Neural progenitor cell (in vitro differentiated cells): Measurements from ENCODE around the gene AREL1. TPM values are rescaled to one million over a fixed set of nuclear protein-coding genes. Genes with fewer than 3 reads are reported as not detected.

ENCODE experiments used
- DNase-seq: peaks from one replicate; pipeline ENCODE4 v3.0.0-alpha.2; 2016; ENCODE audit warnings: low spot score
- H2AFZ ChIP-seq: fragments of 200-600 bp; sonication (generic); replicated peaks from 2 replicates; pipeline ENCODE4 v1.6.1; 2016; ENCODE audit warnings: antibody characterized with exemption
- H3F3A ChIP-seq: fragments of 200-600 bp; sonication (generic); 2 replicates; pipeline ENCODE4 v1.6.1; 2016; ENCODE audit warnings: antibody characterized with exemption, low read depth
- H3K27ac ChIP-seq: fragments of 200-600 bp; sonication (generic); 2 replicates; pipeline ENCODE4 v1.5.1; 2016; ENCODE audit warnings: mild to moderate bottlenecking
- H3K27me3 ChIP-seq: fragments of 200-600 bp; sonication (generic); 2 replicates; pipeline ENCODE4 v1.6.1; 2016; ENCODE audit warnings: mild to moderate bottlenecking, moderate library complexity
- H3K36me3 ChIP-seq: fragments of 200-600 bp; sonication (generic); 2 replicates; pipeline ENCODE4 v1.5.1; 2016
- H3K4me1 ChIP-seq: fragments of 200-600 bp; sonication (generic); 2 replicates; pipeline ENCODE4 v1.6.1; 2016; ENCODE audit warnings: mixed run types
- H3K4me2 ChIP-seq: fragments of 200-600 bp; sonication (generic); 2 replicates; pipeline ENCODE4 v1.6.1; 2016
- H3K4me3 ChIP-seq: fragments of 200-600 bp; sonication (generic); 2 replicates; pipeline ENCODE4 v1.5.1; 2016
- H3K79me2 ChIP-seq: fragments of 200-600 bp; sonication (generic); 2 replicates; pipeline ENCODE4 v1.6.1; 2016; ENCODE audit warnings: low read depth
- H3K9ac ChIP-seq: fragments of 200-600 bp; sonication (generic); 2 replicates; pipeline ENCODE4 v1.6.1; 2016
- H3K9me3 ChIP-seq: fragments of 200-600 bp; sonication (generic); 2 replicates; pipeline ENCODE4 v1.5.1; 2016; ENCODE audit warnings: low read depth
- H4K20me1 ChIP-seq: fragments of 200-600 bp; sonication (generic); 2 replicates; pipeline ENCODE4 v1.6.1; 2016; ENCODE audit warnings: low read depth
- H3K27ac Mint-ChIP-seq: 3 replicates; pipeline ENCODE4 v1.8.0; 2021; ENCODE audit warnings: mixed read lengths
- H3K27me3 Mint-ChIP-seq: 2 replicates; pipeline ENCODE4 v1.8.0; 2022; ENCODE audit warnings: low read depth, mild to moderate bottlenecking, inconsistent platforms, moderate library complexity, mixed read lengths; ENCODE audit not compliant: insufficient read depth
- H3K36me3 Mint-ChIP-seq: 3 replicates; pipeline ENCODE4 v1.8.0; 2021; ENCODE audit warnings: mixed read lengths
- H3K4me1 Mint-ChIP-seq: 3 replicates; pipeline ENCODE4 v1.8.0; 2021; ENCODE audit warnings: mixed read lengths
- H3K4me3 Mint-ChIP-seq: 3 replicates; pipeline ENCODE4 v1.8.0; 2021; ENCODE audit warnings: mild to moderate bottlenecking, moderate library complexity, mixed read lengths
- H3K9me3 Mint-ChIP-seq: 3 replicates; pipeline ENCODE4 v1.8.0; 2020; ENCODE audit warnings: mixed read lengths
- CTCF ChIP-seq: fragments of 200-600 bp; sonication (generic); IDR thresholded peaks from 2 replicates; pipeline ENCODE4 v1.5.1; 2017; ENCODE audit warnings: antibody characterized with exemption, mild to moderate bottlenecking
- EZH2 ChIP-seq: fragments of 200-600 bp; sonication (generic); IDR thresholded peaks from 2 replicates; pipeline ENCODE4 v1.6.1; 2017; ENCODE audit warnings: antibody characterized with exemption, mild to moderate bottlenecking, moderate library complexity
- EZH2phosphoT487 ChIP-seq: fragments of 200-600 bp; sonication (generic); IDR thresholded peaks from 2 replicates; pipeline ENCODE4 v1.6.1; 2017; ENCODE audit warnings: antibody characterized with exemption
- total RNA-seq: library from RNA; depleted of rRNA; stranded (reverse); fragments of >200 nt; gene quantifications from 2 replicates; pipeline ENCODE4 v1.2.3, GENCODE V29; 2015; ENCODE audit warnings: low replicate concordance

AREL1 gene
- total RNA-seq, 1 donor from 2014 or later: 25.2 TPM

GRCh38 chr14:74621556-74621955 lies 91.3 kb downstream of the AREL1 start:
- DNase-seq: no peak
- H3K4me1 Mint-ChIP-seq: peaks cover 19% of the 10 kb centered on the region
- Histone ChIP-seq H3K9me3 (no peaks in the 10 kb centered on the region), H2AFZ (no peak overlapping the region), H3K36me3 (no peaks in the 10 kb centered on the region), H4K20me1 (no peaks in the 10 kb centered on the region), H3K4me1 (peaks cover 7% of the 10 kb centered on the region), H3K79me2 (no peaks in the 10 kb centered on the region), H3F3A (no peaks in the 10 kb centered on the region), H3K4me2 (no peak overlapping the region), H3K4me3 (no peak overlapping the region), H3K27me3 (no peaks in the 10 kb centered on the region), H3K9ac (no peak overlapping the region), H3K27ac (no peak overlapping the region)
- no peak overlapping the region for H3K27ac Mint-ChIP-seq
- H3K36me3 Mint-ChIP-seq: no peaks in the 10 kb centered on the region
- no peaks in the 10 kb centered on the region for H3K9me3 Mint-ChIP-seq
- no peak overlapping the region for H3K4me3 Mint-ChIP-seq
- TF ChIP-seq EZH2 (no peak), EZH2phosphoT487 (no peak), CTCF (no peak)
- peaks cover 9% of the 10 kb centered on the region for H3K27me3 Mint-ChIP-seq

GRCh38 chr14:74620923-74621322 lies 92.0 kb downstream of the AREL1 start:
- H3K4me1 Mint-ChIP-seq: peaks cover 22% of the 10 kb centered on the region
- Histone ChIP-seq H4K20me1 (no peaks in the 10 kb centered on the region), H3K27ac (no peak overlapping the region), H3K4me3 (no peak overlapping the region), H3K4me2 (no peak overlapping the region), H3K79me2 (no peaks in the 10 kb centered on the region), H3F3A (no peaks in the 10 kb centered on the region), H3K9me3 (no peaks in the 10 kb centered on the region), H3K9ac (no peak overlapping the region), H3K27me3 (no peaks in the 10 kb centered on the region), H3K4me1 (peaks cover 9% of the 10 kb centered on the region), H3K36me3 (no peaks in the 10 kb centered on the region), H2AFZ (no peak overlapping the region)
- peaks cover 10% of the 10 kb centered on the region for H3K27me3 Mint-ChIP-seq
- TF ChIP-seq EZH2 (no peak), CTCF (no peak)
- no peak overlapping the region for H3K4me3 Mint-ChIP-seq
- DNase-seq: no peak
- H3K36me3 Mint-ChIP-seq: no peaks in the 10 kb centered on the region
- no peak overlapping the region for H3K27ac Mint-ChIP-seq
- no peaks in the 10 kb centered on the region for H3K9me3 Mint-ChIP-seq

- no peaks in the 10 kb centered on the region for H3K9me3 ChIP-seq
- Mint-ChIP-seq H3K4me3 (no peak overlapping the region), H3K4me1 (peaks cover 25% of the 10 kb centered on the region), H3K9me3 (no peaks in the 10 kb centered on the region), H3K27ac (no peak overlapping the region), H3K27me3 (peaks cover 12% of the 10 kb centered on the region), H3K36me3 (no peaks in the 10 kb centered on the region)
- TF ChIP-seq EZH2phosphoT487 (no peak), CTCF (no peak), EZH2 (no peak)
- DNase-seq: no peak
- H3K4me1 ChIP-seq: peaks cover 9% of the 10 kb centered on the region
- H2AFZ ChIP-seq: no peak overlapping the region
- no peaks in the 10 kb centered on the region for H4K20me1 ChIP-seq
- no peak overlapping the region for H3K9ac ChIP-seq
- H3K36me3 ChIP-seq: no peaks in the 10 kb centered on the region
- H3K27ac ChIP-seq: no peak overlapping the region
- no peaks in the 10 kb centered on the region for H3F3A ChIP-seq
- H3K27me3 ChIP-seq: no peaks in the 10 kb centered on the region
- H3K79me2 ChIP-seq: no peaks in the 10 kb centered on the region
- H3K4me2 ChIP-seq: no peak overlapping the region
- no peak overlapping the region for H3K4me3 ChIP-seq
Observed at GRCh38 chr14:74620497-74620921, 92.4 kb downstream of the AREL1 start.
